ENCODE data around the gene CATSPERE. TPM values are rescaled to one million over a fixed set of nuclear protein-coding genes. Genes with fewer than 3 reads are reported as not detected.
A peak's percentile ranks its signal among the peaks of the same experiment; 100 is the strongest.

Gene CATSPERE
- total RNA-seq, 1 donor from 2014 or later, result 1.1 TPM

DNA sequence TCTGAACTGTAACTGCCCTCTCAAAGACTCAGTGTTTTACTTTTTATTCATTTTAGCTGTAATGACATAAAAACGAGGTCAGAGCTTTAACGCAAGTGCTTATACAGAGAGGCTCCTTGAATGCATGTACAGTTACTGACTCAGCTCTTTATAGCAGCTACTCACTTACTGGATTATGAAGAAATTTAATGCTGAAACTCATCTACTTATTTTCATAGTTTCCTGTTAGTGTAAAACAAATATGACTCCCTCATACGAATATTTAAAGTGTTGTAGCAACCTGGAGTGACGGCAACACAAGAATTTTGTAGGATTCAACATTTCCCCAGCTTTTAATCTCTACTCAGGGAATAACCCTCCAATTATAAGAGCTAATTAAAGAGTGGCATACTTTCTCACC is 42.0 kb upstream of the CATSPERE start:
- no peak overlapping the region for H3K4me2 ChIP-seq (ENCODE audit: low read length)
- no peak overlapping the region for H3K4me3 ChIP-seq (ENCODE audit: insufficient read depth, low read depth, low read length)
- FAIRE-seq (no peak), DNase-seq (ENCODE audit: low read depth) (peak; percentile 3)
- Mint-ChIP-seq H3K27me3 (ENCODE audit: low read depth, unreplicated experiment) (no peaks in the 10 kb centered on the region), H3K9me3 (ENCODE audit: unreplicated experiment) (no peaks in the 10 kb centered on the region), H3K36me3 (ENCODE audit: low read depth, unreplicated experiment) (peaks cover 13% of the 10 kb centered on the region), H3K4me3 (ENCODE audit: unreplicated experiment) (no peak overlapping the region), H3K27ac (ENCODE audit: unreplicated experiment) (no peak overlapping the region), H3K4me1 (ENCODE audit: low read depth, unreplicated experiment) (peaks cover 4% of the 10 kb centered on the region)
- H3K27ac ChIP-seq (ENCODE audit: low read depth, low read length), result no peak overlapping the region
- no peaks in the 10 kb centered on the region for H3K27me3 ChIP-seq (ENCODE audit: insufficient read depth, low read length)
- H3K4me1 ChIP-seq (ENCODE audit: insufficient read depth, low read length), result no peaks in the 10 kb centered on the region
- no peak overlapping the region for H2AFZ ChIP-seq (ENCODE audit: low read depth, low read length)
- H4K20me1 ChIP-seq (ENCODE audit: insufficient read depth, low read length), result no peaks in the 10 kb centered on the region
- H3K36me3 ChIP-seq (ENCODE audit: insufficient read depth, low read length), result peaks cover 49% of the 10 kb centered on the region
- H3K79me2 ChIP-seq (ENCODE audit: insufficient read depth, low read length), result no peaks in the 10 kb centered on the region
- H3K9ac ChIP-seq (ENCODE audit: low read length), result no peak overlapping the region
- no peaks in the 10 kb centered on the region for H3K9me3 ChIP-seq (ENCODE audit: insufficient read depth, low read depth, low read length)
- TF ChIP-seq, protein P1, sequence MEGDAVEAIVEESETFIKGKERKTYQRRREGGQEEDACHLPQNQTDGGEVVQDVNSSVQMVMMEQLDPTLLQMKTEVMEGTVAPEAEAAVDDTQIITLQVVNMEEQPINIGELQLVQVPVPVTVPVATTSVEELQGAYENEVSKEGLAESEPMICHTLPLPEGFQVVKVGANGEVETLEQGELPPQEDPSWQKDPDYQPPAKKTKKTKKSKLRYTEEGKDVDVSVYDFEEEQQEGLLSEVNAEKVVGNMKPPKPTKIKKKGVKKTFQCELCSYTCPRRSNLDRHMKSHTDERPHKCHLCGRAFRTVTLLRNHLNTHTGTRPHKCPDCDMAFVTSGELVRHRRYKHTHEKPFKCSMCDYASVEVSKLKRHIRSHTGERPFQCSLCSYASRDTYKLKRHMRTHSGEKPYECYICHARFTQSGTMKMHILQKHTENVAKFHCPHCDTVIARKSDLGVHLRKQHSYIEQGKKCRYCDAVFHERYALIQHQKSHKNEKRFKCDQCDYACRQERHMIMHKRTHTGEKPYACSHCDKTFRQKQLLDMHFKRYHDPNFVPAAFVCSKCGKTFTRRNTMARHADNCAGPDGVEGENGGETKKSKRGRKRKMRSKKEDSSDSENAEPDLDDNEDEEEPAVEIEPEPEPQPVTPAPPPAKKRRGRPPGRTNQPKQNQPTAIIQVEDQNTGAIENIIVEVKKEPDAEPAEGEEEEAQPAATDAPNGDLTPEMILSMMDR (IDR thresholded peaks at IDR 0.05; ENCODE audit: insufficient read depth, low read depth, low read length), result no peak
- no peak for TF ChIP-seq EZH2 (IDR thresholded peaks at IDR 0.05; ENCODE audit: insufficient read depth, low read length)

DNA sequence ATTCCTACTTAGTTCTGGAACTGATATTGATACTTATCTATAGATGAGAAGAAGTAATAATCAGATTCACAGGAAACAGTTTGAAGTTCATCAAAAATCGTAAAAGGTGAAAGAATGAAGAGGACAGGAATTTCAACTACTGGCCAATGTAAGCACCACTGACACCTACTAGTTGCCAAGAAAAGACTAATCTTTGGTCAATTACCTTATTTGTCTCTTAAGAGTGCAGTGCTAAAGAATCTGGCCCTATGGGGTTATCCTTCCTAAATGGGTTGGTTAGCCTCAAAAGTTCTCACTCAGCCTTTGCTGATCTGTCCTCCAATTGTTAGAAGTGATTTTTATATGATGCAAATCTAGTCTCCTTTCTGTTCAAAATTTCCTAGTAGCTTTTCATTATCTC is 38.9 kb upstream of the CATSPERE start:
- Histone ChIP-seq H3K79me2 (ENCODE audit: insufficient read depth, low read length) (no peaks in the 10 kb centered on the region), H3K4me1 (ENCODE audit: insufficient read depth, low read length) (no peaks in the 10 kb centered on the region), H3K27me3 (ENCODE audit: insufficient read depth, low read length) (no peaks in the 10 kb centered on the region), H4K20me1 (ENCODE audit: insufficient read depth, low read length) (no peaks in the 10 kb centered on the region), H3K4me2 (ENCODE audit: low read length) (no peak overlapping the region), H3K36me3 (ENCODE audit: insufficient read depth, low read length) (peaks cover 38% of the 10 kb centered on the region), H3K9me3 (ENCODE audit: insufficient read depth, low read depth, low read length) (no peaks in the 10 kb centered on the region), H3K27ac (ENCODE audit: low read depth, low read length) (no peak overlapping the region), H3K9ac (ENCODE audit: low read length) (no peak overlapping the region), H2AFZ (ENCODE audit: low read depth, low read length) (no peak overlapping the region), H3K4me3 (ENCODE audit: insufficient read depth, low read depth, low read length) (no peak overlapping the region)
- Mint-ChIP-seq H3K36me3 (ENCODE audit: low read depth, unreplicated experiment) (peaks cover 8% of the 10 kb centered on the region), H3K9me3 (ENCODE audit: unreplicated experiment) (no peaks in the 10 kb centered on the region), H3K27ac (ENCODE audit: unreplicated experiment) (no peak overlapping the region), H3K27me3 (ENCODE audit: low read depth, unreplicated experiment) (no peaks in the 10 kb centered on the region), H3K4me1 (ENCODE audit: low read depth, unreplicated experiment) (peaks cover 2% of the 10 kb centered on the region), H3K4me3 (ENCODE audit: unreplicated experiment) (no peak overlapping the region)
- TF ChIP-seq EZH2 (IDR thresholded peaks at IDR 0.05; ENCODE audit: insufficient read depth, low read length), result no peak
- TF ChIP-seq, protein P1 (IDR thresholded peaks at IDR 0.05; ENCODE audit: insufficient read depth, low read depth, low read length), result no peak
- no peak for FAIRE-seq
- no peak for DNase-seq (ENCODE audit: low read depth)

DNA sequence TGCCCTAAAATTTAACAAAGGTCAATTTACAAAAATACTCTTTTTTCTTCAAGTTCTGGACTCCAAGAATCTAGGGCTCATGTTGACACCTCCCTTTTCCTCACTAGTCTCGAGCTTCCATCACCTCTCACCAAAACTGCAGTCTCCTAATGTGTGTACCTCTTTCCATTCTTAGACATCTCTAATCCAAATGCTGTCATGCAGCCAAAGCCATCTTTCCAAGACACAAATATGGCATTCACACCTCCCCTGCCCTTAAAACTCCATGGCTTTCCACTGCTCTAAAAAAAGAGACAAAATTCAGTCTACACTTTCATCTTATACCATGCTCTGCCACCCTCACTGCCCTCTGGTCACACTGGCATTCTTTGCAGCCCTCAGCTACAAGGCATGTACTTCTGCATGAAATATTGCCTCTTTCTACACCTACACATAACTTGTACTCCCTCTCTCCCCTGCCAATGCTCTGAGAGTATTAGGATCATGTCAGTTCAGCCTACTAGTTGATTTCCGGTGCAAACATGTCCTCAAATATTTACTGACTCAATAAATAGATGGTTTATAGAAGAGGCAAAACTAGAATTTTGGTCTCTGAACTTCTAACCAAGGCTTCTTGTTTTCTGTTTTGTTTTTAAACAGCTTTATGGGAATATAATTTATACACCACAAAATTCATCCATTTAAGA is 36.3 kb upstream of the CATSPERE start:
- Histone ChIP-seq H3K27ac (ENCODE audit: low read depth, low read length) (no peak overlapping the region), H2AFZ (ENCODE audit: low read depth, low read length) (no peak overlapping the region), H3K4me3 (ENCODE audit: insufficient read depth, low read depth, low read length) (no peak overlapping the region), H3K9me3 (ENCODE audit: insufficient read depth, low read depth, low read length) (no peaks in the 10 kb centered on the region), H3K9ac (ENCODE audit: low read length) (no peak overlapping the region), H3K4me1 (ENCODE audit: insufficient read depth, low read length) (no peaks in the 10 kb centered on the region), H3K79me2 (ENCODE audit: insufficient read depth, low read length) (no peaks in the 10 kb centered on the region), H3K36me3 (ENCODE audit: insufficient read depth, low read length) (peaks cover 22% of the 10 kb centered on the region), H4K20me1 (ENCODE audit: insufficient read depth, low read length) (no peaks in the 10 kb centered on the region), H3K27me3 (ENCODE audit: insufficient read depth, low read length) (no peaks in the 10 kb centered on the region), H3K4me2 (ENCODE audit: low read length) (no peak overlapping the region)
- Mint-ChIP-seq H3K4me3 (ENCODE audit: unreplicated experiment) (no peak overlapping the region), H3K27me3 (ENCODE audit: low read depth, unreplicated experiment) (no peaks in the 10 kb centered on the region), H3K36me3 (ENCODE audit: low read depth, unreplicated experiment) (peaks cover 4% of the 10 kb centered on the region), H3K9me3 (ENCODE audit: unreplicated experiment) (no peaks in the 10 kb centered on the region), H3K4me1 (ENCODE audit: low read depth, unreplicated experiment) (peaks cover 2% of the 10 kb centered on the region), H3K27ac (ENCODE audit: unreplicated experiment) (no peak overlapping the region)
- no peak for TF ChIP-seq EZH2 (IDR thresholded peaks at IDR 0.05; ENCODE audit: insufficient read depth, low read length)
- TF ChIP-seq, protein P1 (IDR thresholded peaks at IDR 0.05; ENCODE audit: insufficient read depth, low read depth, low read length), result no peak
- DNase-seq (ENCODE audit: low read depth), result no peak
- FAIRE-seq, result no peak
